ENCODE data around the gene DOK7. TPM values are rescaled to one million over a fixed set of nuclear protein-coding genes. Genes with fewer than 3 reads are reported as not detected.

DOK7 gene
- polyA plus RNA-seq, 1 experiment, result not detected

DNA sequence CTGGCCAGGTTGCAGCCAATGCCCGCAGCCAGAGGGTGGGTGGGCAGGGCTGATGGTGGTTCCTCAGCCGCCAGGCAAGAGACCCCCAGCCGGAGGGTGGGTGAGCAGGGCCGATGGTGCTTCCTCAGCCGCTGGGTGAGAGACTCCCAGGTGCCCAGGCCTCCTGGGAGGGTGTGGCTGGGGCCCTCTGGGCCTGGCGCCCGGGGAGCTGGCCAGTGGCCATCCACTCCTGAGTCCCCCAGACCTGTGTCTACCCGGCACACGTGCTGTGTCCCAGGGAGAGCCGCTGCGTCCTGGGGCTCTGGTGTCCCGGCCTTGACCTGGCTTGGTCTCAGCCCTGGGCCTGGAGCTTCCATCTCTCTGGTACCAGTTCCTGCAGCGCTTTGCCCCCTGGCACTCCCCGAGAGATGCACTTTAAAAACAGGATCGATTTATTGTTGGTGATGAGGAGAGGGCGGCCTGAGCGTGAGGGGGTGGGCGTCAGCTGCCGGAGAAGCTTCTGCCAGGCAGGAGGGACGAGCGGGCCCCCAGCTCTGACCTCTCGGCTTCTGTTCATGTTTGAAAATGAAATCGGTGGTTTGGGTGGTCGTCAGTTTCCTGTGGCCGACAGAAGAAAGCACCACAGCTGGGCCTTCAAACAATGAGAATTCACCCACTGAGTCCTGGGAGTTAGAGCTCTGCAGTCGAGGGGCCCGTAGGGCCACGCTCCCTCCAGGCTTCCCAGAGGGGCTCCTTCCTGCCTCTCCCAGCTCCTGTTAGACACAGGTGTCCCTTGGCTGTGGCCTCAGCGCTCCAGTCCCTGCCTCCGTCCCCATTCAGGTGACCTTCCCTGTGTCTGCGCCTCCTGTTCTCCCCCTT, 6.5 kb downstream of the DOK7 start:
- POLR2A ChIA-PET, result no interaction called here
- Histone ChIP-seq H3K4me3 (ENCODE audit: low read depth, low read length) (no peak overlapping the region), H3K27me3 (ENCODE audit: control insufficient read depth, insufficient read depth, low read length) (peaks cover 7% of the 10 kb centered on the region), H3K36me3 (ENCODE audit: control insufficient read depth, insufficient read depth, low read length) (no peaks in the 10 kb centered on the region)
- DNase-seq (ENCODE audit: low read depth), result no peak
- TF ChIP-seq, protein P1, sequence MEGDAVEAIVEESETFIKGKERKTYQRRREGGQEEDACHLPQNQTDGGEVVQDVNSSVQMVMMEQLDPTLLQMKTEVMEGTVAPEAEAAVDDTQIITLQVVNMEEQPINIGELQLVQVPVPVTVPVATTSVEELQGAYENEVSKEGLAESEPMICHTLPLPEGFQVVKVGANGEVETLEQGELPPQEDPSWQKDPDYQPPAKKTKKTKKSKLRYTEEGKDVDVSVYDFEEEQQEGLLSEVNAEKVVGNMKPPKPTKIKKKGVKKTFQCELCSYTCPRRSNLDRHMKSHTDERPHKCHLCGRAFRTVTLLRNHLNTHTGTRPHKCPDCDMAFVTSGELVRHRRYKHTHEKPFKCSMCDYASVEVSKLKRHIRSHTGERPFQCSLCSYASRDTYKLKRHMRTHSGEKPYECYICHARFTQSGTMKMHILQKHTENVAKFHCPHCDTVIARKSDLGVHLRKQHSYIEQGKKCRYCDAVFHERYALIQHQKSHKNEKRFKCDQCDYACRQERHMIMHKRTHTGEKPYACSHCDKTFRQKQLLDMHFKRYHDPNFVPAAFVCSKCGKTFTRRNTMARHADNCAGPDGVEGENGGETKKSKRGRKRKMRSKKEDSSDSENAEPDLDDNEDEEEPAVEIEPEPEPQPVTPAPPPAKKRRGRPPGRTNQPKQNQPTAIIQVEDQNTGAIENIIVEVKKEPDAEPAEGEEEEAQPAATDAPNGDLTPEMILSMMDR (IDR thresholded peaks at IDR 0.05; ENCODE audit: insufficient read depth, low read depth, low read length), result no peak
- CTCF ChIA-PET, result interaction anchor here (1.2 kb wide), 1 partner anchor 11 kb away, joined by 5 read pairs; no protein-coding TSS in a partner anchor

DNA sequence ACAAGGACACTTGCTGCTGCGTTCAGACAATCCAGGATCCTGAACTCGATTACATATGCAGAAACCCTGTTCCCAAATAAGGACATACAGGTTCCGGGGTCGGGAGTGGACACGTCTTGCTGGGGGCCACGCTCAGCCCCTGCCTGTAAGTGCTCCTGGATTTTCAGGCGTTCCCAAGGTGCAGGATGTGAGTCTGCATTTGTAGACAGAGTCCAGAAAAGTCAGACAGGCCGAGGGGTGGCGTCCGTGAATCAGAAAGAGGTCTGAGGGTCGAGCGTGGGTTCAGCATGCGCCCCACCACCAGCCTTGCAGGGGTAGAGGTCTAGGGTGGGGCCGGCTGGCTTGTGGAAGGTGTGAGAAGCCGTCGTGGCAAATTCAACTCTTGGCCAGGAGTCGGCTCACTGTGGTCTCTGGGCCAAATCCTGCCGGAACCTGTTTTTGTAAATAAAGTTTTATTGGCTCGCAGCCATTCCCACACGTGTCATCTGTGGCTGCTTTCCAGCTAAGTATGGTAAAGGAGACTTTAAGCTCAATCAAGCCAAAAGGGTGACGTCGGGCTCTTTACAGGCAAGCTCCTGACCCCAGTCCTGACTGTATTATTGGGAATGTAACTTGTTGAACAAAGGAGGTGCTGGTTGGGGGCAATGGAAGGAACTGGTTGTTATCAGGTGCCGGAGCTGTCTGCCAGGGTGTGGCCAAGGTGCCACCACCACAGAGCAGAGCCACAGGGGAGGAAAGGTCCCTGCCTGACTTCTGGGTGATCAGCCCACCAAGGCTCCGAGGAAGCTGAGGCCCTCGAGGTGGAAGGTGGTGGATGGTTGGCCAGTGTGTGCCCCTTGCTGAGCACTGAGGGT, 7.4 kb downstream of the DOK7 start:
- H3K4me3 ChIP-seq (ENCODE audit: low read depth, low read length), result no peak overlapping the region
- TF ChIP-seq, protein P1 (IDR thresholded peaks at IDR 0.05; ENCODE audit: insufficient read depth, low read depth, low read length), result no peak
- ChIA-PET CTCF (interaction anchor here (1.2 to 2.8 kb wide), 2 partner anchors 10 kb away, joined by 5 to 22 read pairs; no protein-coding TSS in a partner anchor), POLR2A (no interaction called here)
- H3K27me3 ChIP-seq (ENCODE audit: control insufficient read depth, insufficient read depth, low read length), result peaks cover 2% of the 10 kb centered on the region
- no peak for DNase-seq (ENCODE audit: low read depth)
- no peaks in the 10 kb centered on the region for H3K36me3 ChIP-seq (ENCODE audit: control insufficient read depth, insufficient read depth, low read length)

DNA sequence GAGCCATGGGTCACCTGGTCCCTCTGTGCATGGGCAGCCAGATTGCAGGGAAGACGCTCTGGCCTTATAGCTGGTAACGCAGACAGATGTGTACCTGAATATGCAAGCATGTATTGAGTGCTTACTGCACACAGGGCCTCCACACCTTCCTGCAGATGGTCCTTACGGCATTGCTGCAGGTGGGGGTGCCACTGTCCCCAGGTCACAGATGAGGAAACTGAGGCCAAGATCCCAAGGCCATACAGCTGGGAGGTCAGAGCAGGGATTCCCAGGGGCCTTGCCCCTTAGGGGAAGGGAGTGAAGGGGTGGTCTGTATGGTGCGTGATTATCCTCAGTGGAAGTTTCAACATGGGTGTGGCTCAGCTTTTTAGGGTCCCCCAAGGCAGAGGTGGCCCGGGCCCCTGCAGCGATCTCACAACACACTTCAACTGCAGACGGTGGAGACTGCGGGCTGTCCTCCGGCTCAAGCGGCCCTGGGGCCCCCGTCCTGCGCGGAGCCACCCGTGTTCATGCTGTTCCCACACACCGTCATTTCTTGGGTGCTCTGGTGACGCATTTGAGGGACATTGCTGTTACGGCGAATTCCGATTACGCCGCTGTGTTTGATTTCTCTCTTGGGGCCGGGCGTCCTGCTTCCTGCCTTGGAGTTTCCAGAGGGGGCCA, 8.1 kb downstream of the DOK7 start:
- ChIA-PET CTCF (interaction anchor here (1.2 to 2.8 kb wide), 2 partner anchors 9 to 125 kb away, joined by 3 to 22 read pairs; no protein-coding TSS in a partner anchor), POLR2A (no interaction called here)
- TF ChIP-seq, protein P1 (IDR thresholded peaks at IDR 0.05; ENCODE audit: insufficient read depth, low read depth, low read length), result no peak
- Histone ChIP-seq H3K36me3 (ENCODE audit: control insufficient read depth, insufficient read depth, low read length) (no peaks in the 10 kb centered on the region), H3K4me3 (ENCODE audit: low read depth, low read length) (no peak overlapping the region), H3K27me3 (ENCODE audit: control insufficient read depth, insufficient read depth, low read length) (peaks cover 2% of the 10 kb centered on the region; the same call in 1 of the 2 replicates)
- no peak for DNase-seq (ENCODE audit: low read depth)

DNA sequence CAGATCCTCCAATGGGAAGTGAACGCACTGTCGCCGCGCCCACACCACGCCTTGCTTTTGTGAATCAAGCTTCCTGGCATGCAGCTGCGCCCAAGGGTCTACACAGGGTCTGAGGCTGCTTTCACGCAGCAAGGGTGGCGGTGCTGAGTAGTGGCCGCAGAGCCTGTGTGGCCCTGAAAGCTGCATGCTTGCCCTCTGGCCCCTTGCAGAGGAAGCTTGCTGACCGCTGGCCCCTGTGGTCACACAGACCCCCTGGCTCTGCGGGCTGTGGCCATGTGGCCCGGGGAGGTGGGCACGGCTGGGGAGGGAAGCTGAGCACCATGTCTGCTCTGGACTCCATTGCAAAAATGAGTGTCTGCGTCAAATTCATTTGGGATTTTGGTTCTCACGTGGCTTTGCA, 8.8 kb downstream of the DOK7 start:
- Histone ChIP-seq H3K36me3 (ENCODE audit: control insufficient read depth, insufficient read depth, low read length) (no peaks in the 10 kb centered on the region), H3K27me3 (ENCODE audit: control insufficient read depth, insufficient read depth, low read length) (peaks cover 2% of the 10 kb centered on the region; the same call in 1 of the 2 replicates), H3K4me3 (ENCODE audit: low read depth, low read length) (no peak overlapping the region)
- ChIA-PET POLR2A (no interaction called here), CTCF (interaction anchor here (0.5 to 2.8 kb wide), 3 partner anchors 9 to 410 kb away, joined by 3 to 22 read pairs (median 3); no protein-coding TSS in a partner anchor)
- no peak for DNase-seq (ENCODE audit: low read depth)
- TF ChIP-seq, protein P1 (IDR thresholded peaks at IDR 0.05; ENCODE audit: insufficient read depth, low read depth, low read length), result no peak

Measured in BJ (cell line).